Inflammatory macrophage treated with lipopolysaccharide for 1 hour (primary cell): ENCODE measurements around the gene ADGRL3.
"Not testable (repeated sequence)": the region's sequence is repeated elsewhere in the genome, so short reads cannot be mapped to it uniquely, and the experiment has no call there.

ENCODE experiments used
- DNase-seq, 2 donors: peaks; one replicate each; pipeline ENCODE4 v3.0.0-alpha.2; 2020 to 2022

ADGRL3 gene

DNA sequence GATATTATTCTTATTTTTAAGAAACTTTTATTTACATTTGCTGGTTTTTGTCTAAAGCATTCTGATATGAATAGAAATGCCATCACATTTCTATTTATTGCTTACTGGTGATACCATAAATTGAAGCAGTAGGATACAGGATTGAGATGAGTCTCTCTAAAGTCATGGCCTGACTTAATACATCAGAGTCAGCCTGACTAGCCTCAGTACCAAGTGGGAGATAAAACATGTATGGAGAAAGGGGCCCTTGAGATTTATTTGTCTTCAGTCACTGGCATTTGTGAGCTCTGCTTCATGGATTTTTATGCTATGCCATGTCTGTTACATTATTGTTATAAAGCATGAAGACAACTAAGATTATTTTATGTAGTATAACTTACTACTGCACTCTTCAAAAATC is 465.5 kb downstream of the ADGRL3 start:
- DNase-seq, result no peak

GRCh38 chr4:61666244-61666643 is 466.1 kb downstream of the ADGRL3 start:
- no peak for DNase-seq

- DNase-seq, result no peak
Measured at GRCh38 chr4:61671599-61671998, 471.5 kb downstream of the ADGRL3 start.

GRCh38 chr4:61675464-61675863 is 475.3 kb downstream of the ADGRL3 start:
- no peak for DNase-seq

DNA sequence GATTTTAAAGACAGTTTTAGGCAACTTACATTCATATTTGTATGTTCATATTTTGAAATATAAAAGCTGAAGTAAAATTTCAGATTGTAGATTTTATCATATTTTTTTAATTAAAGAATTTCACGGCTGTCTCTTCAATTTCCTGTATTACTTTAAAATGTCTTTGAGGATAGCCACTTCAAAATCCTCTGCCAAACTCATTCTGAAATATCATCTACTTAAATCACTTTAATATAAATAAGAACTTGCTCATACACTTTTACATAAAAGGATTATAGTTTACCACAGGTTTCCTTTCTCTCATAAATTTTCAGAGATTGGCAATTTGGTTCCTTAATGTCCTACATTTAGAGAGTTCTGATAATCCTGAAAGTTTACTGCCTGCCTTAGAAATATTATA is 478.2 kb downstream of the ADGRL3 start:
- no peak for DNase-seq

- no peak for DNase-seq
Measured at GRCh38 chr4:61693520-61693919, 493.4 kb downstream of the ADGRL3 start.

DNA sequence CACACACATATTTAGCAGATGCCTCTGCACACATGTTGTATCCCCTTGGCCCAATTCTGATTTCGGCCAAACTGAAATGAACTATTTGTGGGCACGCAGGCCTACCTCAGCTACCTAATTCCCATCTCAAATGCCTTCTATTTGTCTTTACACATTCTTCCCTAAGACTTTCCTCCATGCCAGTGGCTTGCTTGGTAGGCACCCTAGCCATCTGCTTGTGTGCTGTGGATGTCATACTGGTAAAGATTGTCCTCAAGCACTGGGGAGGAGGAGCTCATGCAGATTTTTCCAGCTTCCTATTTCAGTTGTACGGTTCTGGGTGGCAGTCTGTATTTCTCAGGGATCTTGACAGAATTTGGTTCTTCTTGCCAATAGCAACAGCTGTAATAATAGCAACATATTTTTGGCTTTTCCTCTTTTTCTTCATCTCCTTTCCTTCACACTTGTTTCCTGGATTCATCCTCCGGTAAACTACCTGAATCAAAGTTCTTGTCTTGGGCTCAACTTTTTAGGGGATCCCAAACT is 514.3 kb downstream of the ADGRL3 start:
- DNase-seq, result no peak

DNA sequence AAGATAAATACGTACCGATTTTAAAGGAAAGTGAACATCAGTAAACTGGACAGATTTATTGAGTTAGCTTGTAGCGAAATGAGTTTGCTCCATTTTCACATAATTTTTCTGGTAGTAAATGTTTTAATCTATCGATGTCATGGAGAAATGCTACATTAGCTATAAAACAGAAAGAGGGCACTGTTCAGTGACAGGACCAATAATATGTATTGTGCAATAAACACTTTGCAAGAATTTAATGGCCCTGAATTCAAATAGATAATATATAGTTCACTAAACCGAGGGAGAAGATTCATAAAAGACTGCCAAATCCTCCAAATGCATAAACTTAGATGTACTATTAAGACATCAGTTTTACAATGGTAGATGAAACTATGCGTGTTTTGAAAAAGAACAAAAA is 516.3 kb downstream of the ADGRL3 start:
- DNase-seq, result no peak

- DNase-seq, result no peak
Measured at GRCh38 chr4:61723492-61723891, 523.4 kb downstream of the ADGRL3 start.

DNA sequence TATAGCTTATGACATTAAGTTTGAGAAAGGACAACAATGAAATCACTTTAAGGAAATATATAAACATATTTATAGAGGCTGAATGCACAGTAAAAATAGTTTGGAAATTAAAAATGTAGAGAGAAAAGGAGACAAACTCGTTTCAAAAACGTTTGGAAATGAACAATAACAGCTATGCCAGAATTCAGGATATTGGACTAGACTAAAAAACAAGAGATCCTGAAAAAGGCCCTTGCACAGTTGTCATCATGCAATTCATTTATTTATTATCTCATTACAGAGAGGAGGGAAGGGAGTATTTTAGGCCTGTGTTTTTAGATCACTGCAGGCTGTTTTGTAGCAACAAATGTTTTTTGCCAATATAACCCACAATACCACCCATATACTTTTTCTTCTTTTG is 527.2 kb downstream of the ADGRL3 start:
- no peak for DNase-seq

DNA sequence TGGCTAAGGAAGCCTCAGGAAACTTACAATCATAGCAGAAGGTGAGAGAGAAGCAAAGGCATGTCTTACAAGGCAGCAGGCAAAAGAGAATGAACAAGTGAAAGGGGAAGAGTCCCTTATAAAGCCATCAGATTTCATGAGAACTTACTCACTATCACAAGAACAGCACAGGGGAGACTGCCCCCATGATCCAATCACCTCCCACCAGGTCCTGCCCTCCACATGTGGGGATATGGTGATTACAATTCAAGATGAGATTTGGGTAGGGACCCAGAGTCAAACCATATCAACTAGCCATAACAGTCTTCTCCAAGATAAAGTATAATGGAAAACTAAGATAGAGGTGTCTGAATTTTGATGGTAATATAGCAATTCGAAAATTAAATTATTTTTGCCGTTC is 534.3 kb downstream of the ADGRL3 start:
- DNase-seq, result no peak

DNA sequence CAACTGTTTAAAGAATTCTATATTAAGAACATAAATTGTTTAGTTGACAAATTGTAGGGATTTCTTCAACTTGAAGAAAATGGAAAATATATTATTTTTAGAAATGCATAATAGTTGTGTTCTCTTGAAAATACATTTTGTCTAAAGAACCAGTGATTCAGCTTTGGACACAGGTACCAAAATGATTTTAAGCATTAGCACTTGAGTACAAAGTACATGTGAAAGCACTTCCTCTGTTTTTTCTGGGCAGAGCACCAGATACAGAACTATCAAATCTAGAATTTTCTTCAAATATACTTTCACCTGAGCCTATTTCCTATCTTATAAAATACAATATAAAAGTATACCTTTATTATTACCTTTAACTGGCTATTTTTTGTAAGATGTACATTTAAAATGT is 539.8 kb downstream of the ADGRL3 start:
- DNase-seq, result no peak

DNA sequence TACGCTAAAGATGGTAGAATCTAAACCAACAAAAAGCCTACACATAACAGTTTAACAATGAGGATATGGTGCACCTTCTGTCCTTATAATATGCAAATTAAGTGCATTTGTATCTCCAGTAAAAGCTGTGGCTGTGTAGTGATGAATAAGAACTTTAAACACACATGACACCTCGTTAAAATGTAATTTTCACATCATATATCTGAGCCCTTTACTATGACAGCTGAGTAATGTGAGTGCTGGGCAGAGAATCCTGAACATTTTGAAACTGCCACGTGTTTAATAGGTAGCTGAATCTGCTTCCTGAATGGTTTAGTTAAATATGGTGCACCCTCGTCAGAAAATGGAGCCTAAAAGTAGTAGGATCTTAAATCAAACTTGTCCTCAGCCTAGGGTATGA is 540.8 kb downstream of the ADGRL3 start:
- DNase-seq, result no peak

DNA sequence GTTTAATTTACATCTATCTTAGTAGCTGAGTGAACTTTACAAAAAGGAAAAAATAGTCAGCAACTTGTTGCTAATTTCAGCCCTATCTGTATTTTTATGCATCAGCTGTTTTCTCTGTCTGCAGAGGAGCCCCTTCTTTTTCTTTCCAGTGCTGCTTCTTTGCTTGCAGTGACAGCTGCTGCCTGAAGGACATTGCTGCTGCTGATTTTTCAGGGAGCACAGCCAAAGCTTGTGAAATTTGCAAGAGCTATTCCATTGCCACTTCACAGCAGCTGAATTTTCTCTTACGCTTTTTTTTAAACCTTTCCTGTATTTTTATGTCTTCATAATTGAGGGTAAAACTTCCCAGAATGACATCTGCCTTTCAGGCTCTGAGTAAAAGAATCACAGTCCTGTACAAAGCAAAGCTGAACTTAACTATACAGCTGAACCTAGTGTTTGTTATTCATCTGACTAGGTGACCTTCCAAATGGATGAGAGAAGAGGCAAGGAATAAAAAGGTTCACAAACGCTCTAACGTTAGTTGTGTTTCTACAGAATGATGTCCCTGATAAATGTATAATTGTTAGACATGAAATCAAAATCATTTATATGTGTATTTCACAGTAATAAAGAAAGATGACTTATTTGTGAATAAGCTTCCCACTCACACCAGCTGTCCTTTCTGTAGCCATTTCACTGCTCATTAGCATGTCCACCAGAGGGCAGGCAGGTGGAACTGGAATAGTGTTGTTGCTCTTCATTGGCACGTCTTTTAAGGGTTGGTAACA is 541.4 kb downstream of the ADGRL3 start:
- no peak for DNase-seq

GRCh38 chr4:61750810-61751209 is 550.7 kb downstream of the ADGRL3 start:
- DNase-seq, result no peak

GRCh38 chr4:61752617-61753016 is 552.5 kb downstream of the ADGRL3 start:
- DNase-seq, result no peak

DNA sequence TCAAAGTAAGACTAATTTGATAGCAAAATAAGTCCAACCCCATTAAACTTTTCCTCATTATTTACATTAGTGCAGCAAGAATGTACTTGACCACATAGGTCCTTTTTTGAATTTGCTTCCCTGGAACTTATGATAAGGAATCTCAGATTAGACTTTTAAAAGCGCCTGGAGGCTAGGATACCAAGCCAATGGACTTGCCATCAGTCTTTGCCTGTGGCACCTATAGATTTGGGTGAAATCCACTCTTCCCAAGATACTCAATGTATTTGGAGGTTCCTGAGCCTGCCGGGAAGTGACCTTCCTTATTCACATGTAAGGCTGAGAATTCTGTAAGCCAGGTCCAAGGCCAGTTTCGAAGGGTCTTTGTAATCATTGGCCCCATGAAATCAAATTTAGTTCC is 553.6 kb downstream of the ADGRL3 start:
- DNase-seq, result no peak

DNA sequence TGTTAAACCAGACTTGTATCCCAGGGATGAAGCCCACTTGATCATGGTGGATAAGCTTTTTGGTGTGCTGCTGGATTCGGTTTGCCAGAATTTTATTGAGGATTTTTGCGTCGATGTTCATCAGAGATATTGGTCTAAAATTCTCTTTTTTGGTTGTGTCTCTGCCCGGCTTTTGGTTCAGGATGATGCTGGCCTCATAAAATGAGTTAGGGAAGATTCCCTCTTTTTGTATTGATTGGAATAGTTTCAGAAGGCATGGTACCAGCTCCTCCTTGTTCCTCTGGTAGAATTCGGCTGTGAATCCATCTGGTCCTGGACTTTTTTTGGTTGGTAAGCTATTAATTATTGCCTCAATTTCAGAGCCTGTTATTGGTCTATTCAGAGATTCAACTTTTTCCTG is 556.8 kb downstream of the ADGRL3 start:
- not testable (repeated sequence) for DNase-seq

GRCh38 chr4:61757983-61758382 is 557.9 kb downstream of the ADGRL3 start:
- not testable (repeated sequence) for DNase-seq

- not testable (repeated sequence) for DNase-seq
Measured at GRCh38 chr4:61758596-61758995, 558.5 kb downstream of the ADGRL3 start.

DNA sequence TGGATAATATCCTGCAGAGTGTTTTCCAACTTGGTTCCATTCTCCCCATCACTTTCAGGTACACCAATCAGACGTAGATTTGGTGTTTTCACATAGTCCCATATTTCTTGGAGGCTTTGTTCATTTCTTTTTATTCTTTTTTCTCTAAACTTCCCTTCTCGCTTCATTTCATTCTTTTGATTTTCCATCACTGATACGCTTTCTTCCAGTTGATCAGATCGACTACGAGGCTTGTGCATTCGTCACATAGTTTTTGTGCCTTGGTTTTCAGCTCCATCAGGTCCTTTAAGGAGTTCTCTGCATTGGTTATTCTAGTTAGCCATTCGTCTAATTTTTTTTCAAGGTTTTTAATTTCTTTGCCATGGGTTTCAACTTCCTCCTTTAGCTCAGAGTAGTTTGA is 559.1 kb downstream of the ADGRL3 start:
- not testable (repeated sequence) for DNase-seq

DNA sequence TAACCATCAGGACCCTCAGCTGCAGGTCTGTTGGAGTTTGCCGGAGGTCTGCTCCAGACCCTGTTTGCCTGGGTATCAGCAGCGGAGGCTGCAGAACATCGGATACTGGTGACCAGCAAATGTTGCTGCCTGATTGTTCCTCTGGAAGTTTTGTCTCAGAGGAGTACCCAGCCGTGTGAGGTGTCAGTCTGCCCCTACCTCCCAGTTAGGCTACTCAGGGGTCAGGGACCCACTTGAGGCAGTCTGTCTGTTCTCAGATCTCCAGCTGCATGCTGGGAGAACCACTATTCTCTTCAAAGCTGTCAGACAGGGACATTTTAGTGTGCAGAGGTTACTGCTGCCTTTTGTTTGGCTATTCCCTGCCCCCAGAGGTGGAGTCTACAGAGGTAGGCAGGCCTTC is 559.8 kb downstream of the ADGRL3 start:
- not testable (repeated sequence) for DNase-seq

- no peak for DNase-seq
Measured at GRCh38 chr4:61760820-61761219, 560.7 kb downstream of the ADGRL3 start.

- no peak for DNase-seq
Measured at GRCh38 chr4:61762722-61763627, 562.8 kb downstream of the ADGRL3 start.
